T47D (cell line): ENCODE results near the gene SKI.
"Not testable (repeated sequence)": the region's sequence is repeated elsewhere in the genome, so short reads cannot be mapped to it uniquely, and the experiment has no call there.

ENCODE experiments used
- DNase-seq, 2 experiments: peaks; one replicate each; pipeline versions ENCODE4 v3.0.0 to v3.0.0-alpha.2; 2011 to 2012; ENCODE audit warnings: low read depth in 1 of 2, low spot score in 1 of 2
- JUND ChIP-seq: IDR thresholded peaks from 2 replicates; pipeline ENCODE4 v1.6.1; 2012; ENCODE audit warnings: low read depth
- in situ Hi-C: cut with HindIII; loops from 2 replicates; pipeline ENCODE4 v1.10.0; 2016; ENCODE audit warnings: low sequenced_read_pairs, low pct_unique_long_range_greater_than_20kb

Gene SKI

DNA sequence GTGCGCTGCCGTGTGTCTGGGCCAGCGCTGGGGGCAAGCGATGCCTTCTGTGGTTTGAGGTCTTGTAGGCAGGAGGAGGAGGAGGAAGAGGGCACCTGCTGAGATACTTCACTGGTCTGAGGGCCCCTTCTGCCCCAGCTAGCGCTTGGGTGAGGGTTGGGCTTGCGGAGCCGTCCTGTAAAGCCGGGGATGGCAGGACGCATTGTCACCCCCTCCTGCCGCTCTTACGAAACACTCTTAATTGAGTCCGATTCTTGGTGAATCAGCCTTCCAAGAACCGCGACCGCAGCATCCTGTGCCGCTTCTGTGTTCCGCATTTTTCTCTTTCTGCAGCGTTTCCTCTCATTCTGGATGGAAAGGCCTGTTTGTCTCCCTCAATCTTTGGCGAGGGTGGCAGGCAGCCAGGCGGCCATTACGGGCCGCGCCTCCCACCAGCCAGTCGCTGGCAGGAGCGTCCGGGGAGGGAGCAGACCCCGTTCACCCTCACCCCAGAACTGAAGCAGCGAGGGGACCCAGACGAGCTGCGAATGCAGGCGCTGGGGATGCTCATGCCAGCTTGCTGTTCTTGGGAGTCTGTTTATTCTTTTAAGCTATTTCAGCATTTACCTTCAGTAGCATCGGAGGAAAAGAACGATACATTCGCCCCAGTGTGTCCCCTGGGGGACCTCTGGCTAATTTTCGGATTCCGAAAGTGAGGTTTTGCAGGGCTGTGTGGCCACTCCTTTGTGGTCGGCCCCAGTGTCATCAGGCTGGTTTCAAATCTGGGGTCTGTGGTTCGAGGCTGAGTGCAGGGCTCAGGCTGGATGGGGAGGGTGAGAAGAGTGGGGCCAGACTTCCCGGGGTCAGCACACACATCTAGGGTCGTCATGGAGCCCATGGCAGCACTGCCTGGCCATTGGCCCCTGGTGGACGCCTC lies 62.7 kb downstream of the SKI start:
- DNase-seq: no peak

GRCh38 chr1:2291577-2291976 lies 63.5 kb downstream of the SKI start:
- no peak for TF ChIP-seq JUND
- in situ Hi-C loops: no loop called here
- no peak for DNase-seq

More for the DNA sequence above, 62.7 kb downstream of the SKI start:
- in situ Hi-C loops: no loop called here
- TF ChIP-seq JUND: no peak

DNA sequence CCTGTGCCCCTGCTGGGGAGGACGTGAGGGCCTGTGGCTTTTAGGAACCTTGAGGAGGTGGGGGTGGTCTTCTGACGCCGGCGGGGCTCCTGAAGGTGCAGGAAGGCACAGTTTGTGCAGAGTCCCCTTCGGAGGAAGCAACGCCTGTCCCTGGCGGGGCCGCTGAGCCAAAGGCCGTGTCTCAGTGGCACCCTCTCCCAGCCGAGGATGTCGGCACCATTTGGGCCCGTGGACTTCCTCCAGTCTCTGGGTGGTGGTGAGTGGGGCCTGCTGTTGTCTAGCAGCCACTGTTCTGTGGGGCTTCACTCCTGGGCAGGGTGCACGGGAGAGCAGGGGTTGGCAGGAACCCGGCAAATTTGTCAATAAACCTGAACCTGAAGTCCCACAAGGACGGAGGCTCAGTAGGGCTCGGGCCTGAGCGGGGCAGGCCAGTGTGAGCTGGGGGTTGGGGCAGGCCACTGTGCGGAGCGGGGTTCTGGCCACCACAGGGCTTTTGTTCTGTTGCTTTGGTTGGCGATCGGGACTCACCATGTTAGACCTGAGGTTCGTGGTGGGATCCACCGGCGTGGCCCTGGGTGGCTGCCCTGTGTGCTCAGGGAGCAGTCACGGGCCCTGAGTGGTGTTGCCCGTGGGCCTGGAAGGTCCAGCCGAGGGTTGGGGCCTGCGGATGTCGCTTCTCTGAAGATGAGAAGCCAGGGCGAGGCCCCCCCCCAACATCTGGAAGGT lies 64.8 kb downstream of the SKI start:
- no peak for TF ChIP-seq JUND
- no peak for DNase-seq
- in situ Hi-C loops: no loop called here

DNA sequence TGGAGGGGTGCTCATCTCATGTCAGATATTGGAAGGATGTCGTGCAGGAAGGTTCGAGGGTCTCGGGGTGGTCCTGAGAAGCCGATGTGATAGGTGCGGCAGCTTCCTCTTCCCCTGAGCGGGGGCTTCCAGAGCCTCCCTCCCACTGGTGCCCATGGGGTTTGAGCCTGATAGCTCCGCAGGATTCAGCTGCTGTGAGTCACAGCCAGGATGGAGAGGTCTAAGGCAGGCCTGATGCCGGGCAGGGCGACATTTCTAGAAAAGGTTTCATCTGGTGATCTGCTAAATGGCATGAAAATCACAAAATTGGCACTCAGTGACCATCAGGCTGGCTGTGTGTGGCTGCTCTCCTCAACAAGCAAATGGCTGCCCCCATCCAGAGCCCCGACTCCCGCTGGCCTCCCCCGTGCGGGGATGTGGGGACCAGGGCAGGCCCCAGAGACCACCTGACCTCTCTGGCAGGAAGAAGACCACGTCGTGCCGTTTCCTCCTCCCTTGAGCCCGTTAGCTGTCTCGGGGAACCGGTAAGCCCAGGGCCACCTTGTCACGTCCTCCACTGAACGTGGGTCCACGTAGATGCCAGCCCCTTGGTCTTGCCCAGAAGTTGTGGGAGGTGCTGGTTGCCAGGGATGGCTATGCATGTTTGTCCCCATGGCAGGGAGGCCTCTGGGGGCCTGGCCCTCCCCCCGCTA lies 66.1 kb downstream of the SKI start:
- in situ Hi-C loops: no loop called here
- DNase-seq: no peak
- no peak for TF ChIP-seq JUND

DNA sequence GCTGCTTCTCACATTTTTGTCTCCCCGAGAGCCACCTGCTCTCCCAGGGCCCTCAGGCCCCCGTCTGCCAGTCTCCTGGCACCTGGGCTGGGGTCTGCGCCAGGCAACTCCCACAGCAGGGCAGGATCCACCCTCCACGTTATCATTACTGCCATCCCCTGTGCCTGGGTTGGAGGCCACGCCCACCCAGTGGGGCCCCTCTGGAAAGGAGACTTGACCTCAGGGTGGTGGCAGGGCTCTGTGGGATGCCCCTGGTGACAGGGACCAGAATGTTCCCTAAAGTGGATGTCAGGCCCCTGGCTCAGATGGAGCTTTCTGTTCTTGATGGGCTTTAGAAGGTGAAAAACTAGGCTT lies 66.6 kb downstream of the SKI start:
- no peak for DNase-seq
- no peak for TF ChIP-seq JUND
- in situ Hi-C loops: no loop called here

GRCh38 chr1:2295526-2295925 lies 67.4 kb downstream of the SKI start:
- DNase-seq: no peak
- in situ Hi-C loops: no loop called here
- no peak for TF ChIP-seq JUND

GRCh38 chr1:2296211-2296610 lies 68.1 kb downstream of the SKI start:
- in situ Hi-C loops, DNase-seq: not testable (repeated sequence)

DNA sequence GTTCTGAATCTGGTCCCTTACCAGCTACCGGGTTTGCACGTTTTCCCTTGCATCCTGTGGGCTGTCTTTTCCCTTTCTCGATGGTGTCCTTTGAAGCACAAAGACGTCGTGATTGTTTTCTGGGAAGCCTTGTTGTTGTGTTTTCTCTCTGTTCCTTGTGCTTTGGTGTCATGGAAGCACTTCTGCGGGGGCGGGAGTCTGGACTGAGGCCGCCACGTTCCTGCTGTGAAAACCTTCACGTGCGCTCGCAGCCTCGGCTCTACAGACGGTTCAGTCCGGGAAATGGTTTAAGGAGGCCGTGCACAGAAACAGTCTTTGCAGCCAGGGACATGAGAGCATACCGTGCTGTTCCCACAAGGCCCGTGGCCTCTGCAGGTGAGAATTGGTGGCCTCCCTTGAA lies 68.5 kb downstream of the SKI start:
- in situ Hi-C loops: no loop called here
- TF ChIP-seq JUND: no peak
- DNase-seq: no peak

DNA sequence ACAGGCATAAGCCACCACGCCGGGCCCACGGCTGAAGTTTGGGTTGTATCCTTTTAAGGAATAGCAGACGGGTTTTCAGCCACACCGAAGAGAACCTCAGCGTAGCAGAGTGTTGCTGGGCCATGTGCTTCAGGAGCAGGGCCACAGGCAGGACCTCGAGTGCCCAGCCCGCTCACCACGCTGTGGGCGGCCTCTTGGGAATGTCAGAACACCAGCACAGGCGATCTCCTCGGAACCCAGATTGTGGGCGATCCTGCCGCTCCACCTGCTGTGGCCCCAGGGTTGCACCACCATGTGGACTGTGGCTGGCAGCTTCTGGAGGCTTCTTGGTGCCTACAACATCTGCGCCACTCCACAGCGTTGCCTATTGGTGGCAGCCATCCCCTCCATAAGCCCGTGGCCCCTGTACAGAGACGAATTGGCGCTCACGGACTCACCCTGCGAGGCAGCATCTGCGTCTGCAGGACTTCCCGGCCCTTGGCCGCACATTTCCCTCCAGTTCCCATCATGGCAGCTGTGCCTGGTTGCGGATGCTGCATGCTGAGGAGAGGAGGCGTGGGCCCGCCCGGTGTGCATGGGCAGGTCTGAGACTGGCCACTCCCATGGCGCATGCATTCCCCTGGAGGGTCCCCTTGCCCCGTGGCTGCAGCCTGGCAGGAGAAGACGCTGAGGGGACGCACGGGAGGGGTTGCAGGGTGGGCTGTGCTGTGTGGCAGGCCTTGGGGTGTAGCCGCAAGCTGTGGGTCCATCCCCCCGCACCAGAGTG lies 69.3 kb downstream of the SKI start:
- no peak for TF ChIP-seq JUND
- DNase-seq: no peak
- in situ Hi-C loops: no loop called here

GRCh38 chr1:2298685-2299084 lies 70.6 kb downstream of the SKI start:
- DNase-seq: no peak
- no peak for TF ChIP-seq JUND
- in situ Hi-C loops: no loop called here

GRCh38 chr1:2299131-2299627 lies 71.1 kb downstream of the SKI start:
- no peak for TF ChIP-seq JUND
- in situ Hi-C loops: no loop called here
- no peak for DNase-seq
